T-helper 2 cell treated with Interferon-gamma antibody and Interleukin-4, amounts not matched to agents 100 ng/mL and 5 ng/mL, for 36 hours (primary cell): ENCODE measurements around the gene NKX2-1. TPM values are rescaled to one million over a fixed set of nuclear protein-coding genes. Genes with fewer than 3 reads are reported as not detected.
"Not testable (repeated sequence)": the region's sequence is repeated elsewhere in the genome, so short reads cannot be mapped to it uniquely, and the experiment has no call there.

ENCODE experiments used
- intact Hi-C: fragments of 100-400 bp; cut with micrococcal nuclease; formaldehyde crosslinking; loops from one replicate; pipeline ENCODE4 v1.15.1; 2023
- total RNA-seq: library from RNA; stranded (reverse); gene quantifications from 2 replicates; pipeline ENCODE4 v1.2.3, GENCODE V29; 2022

Gene NKX2-1
- not detected in 2 replicates for total RNA-seq

DNA sequence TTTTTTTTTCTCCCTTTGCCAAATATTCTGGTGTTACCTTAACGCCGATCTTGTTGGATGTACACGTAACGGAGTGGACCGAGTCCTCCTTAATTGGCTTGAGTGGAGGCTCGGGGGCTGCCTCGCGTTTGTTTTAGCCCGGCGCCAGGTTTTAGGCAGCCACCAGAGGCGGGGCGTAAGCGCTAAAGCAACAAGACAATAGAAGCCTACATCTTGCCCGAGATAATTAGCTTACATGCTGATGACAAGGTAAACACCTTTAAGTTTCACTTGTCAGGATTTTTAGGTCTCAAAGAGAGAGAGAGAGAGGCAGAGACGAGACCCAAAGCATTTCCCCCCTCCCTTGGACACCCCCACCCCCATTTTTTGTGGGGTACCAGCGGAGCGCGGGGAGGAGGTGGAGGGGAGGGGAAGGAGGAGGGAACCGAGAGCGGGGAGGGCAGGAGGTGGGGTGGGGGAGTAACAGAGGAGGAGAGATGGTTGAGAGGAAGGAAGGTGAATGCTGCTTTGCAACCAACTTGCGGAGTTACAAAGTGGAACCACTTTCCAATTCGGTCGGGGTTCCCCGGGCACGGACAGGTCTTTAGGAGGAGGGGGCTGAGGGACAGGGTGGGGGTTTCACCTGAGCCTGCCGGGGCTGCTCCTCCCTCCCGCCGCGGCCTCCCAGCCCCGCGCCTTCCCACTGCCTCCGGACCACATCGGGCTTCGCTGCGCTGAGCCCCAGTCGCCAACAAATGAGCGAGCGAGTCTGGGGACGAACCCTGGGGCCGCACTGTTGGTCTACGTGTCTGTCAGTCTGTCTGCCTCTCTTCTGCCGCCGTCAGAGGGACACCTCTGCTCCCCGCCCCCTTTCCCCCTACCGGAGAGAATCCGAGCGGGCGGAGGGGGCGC, at the start of gene NKX2-1:
Gene NKX2-1, minus strand, starts transcription at position 802 of the 891 bp plus-strand sequence. Its CDS starts 103 bp downstream, at position 699.
- intact Hi-C loops, result loop anchor here (2.0 to 5.0 kb wide), 4 partner anchors 15 to 1073 kb away; partner anchors contain the start of gene PAX9

DNA sequence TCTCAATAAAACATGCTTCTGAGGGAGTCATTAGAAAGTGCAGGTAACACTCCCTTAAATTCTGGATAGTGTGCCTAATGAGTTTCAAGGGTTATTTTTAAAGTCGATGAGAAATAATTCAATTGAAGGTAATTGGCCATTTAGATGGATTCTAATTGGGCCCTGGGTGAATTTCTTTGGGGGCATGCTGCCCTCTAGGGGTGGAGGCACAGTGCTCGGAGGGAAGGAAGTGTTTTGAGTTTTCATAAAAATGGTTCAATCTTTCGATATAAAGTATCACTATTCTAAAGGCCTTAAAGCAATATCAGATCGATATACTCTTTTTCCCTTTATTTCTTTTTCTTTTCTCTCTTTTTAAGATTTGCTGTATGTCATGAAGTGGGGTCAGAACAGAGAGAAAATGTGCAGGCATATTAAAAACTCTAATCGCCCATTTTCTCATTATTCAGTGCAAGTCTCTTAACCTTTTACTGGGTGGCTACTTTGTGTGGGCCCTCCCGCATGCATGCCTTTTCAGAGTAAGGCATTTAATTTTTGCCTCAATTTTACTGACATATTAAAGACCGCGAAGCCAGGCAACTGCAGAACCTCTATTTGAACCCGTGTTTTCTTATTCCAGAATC, 36.9 kb upstream of the NKX2-1 start:
- intact Hi-C loops, result loop anchor here (5.0 kb wide), 1 partner anchor 485 kb away; no protein-coding TSS in a partner anchor

DNA sequence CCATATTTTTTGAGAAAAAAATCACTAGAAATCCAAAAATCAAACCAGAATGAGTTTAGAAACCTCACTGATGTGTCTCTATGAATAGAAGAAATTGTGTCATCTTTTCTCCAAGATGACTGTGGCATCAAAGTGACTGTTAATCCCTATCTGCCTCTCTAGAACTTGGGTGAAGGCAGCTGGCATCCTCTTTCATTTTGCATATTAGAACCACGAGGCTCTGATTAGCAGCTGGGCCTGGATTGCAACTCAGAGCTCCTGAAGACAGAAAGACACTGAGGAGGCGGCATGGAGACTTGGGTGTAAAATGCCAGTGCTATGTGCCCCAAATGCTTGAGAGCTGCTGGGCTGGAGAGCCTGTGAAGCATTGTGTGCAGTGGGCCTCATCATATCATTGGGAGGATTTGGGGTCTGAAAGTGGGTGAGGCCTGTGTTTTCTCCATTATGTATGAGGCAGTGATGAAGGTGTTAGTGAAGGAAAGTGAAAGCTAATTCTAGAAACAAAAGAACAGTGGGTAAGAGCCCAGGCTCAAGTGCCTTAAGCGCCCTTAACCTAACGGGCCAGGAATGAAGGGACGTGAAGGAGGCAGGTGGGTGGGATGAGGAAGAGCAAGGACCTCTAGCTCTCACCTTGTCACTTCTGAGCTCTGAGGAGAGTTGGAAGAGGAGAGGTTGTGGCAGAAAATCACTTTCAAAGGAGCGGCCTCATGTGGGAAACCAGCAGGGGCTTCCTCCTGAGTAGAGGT, 36.1 kb upstream of the NKX2-1 start:
- intact Hi-C loops, result loop anchor here (2.0 to 5.0 kb wide), 2 partner anchors 387 to 484 kb away; no protein-coding TSS in a partner anchor

DNA sequence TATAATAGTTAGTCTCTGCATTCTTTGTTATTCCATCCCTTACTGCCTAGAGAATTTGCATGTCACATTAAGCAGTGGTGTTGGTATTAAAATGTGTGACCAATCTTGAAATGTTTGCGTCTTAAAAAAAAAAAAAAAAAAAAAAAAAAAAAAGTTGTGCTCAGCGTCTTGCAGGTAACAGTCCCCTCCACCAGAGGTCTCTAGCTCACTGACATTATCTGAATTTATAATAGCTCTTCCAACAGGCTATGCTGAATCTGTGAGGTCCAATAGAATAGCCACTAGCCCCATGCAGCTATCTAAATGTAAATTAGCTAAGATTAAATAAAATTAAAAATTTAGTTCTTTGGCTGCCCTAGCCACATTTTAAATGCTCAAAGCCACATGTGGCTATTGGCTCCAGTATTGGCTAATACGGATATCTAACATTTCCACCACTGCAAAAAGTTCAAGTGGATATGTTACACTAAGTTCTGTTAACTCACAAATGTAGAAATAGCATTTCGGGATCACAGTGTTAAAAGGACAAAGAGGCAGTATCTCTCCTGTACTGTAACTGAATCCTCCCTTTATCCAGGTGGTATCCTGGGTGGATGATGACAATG, 33.7 kb upstream of the NKX2-1 start:
- intact Hi-C loops, result loop anchor here (2.0 kb wide), 2 partner anchors 51 to 389 kb away; no protein-coding TSS in a partner anchor

DNA sequence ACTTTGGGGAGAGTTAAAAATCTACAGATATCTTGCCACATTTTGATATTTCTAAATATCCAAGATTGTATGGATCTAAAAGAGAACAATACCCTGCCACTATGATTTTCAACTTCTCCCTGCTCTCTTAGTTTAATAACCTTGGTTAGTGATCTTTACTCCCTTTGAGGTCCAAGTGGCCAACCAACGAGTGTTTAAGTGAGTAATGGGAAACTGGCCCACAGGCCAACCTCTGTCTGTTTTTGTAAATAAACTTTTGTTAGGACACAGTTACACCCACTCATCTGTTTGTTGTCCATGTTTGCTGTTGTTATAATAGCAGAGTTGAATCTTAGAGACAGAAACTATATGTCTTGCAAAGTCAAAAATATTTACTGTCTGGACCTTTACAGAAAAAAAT, 30.9 kb upstream of the NKX2-1 start:
- intact Hi-C loops, result no loop called here

DNA sequence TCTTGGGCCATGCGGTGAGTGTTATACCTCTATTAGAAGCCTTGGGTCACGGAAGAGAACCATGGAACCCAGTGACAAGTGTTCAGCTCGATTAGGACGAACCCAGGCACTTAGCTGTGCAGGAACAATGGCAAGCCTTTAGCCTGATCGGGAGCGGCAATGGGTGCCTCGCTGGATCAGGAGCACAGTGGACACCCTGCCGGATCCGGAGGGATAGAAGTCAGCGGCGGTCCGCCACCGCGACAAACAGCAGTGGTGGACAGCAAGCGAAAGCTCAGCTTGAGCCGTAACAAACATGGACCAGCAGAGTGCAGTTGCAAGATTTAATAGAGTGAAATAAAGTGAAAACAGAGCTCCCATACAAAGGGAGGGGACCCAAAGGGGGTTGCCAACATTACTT, 24.2 kb upstream of the NKX2-1 start:
- intact Hi-C loops, result not testable (repeated sequence)

DNA sequence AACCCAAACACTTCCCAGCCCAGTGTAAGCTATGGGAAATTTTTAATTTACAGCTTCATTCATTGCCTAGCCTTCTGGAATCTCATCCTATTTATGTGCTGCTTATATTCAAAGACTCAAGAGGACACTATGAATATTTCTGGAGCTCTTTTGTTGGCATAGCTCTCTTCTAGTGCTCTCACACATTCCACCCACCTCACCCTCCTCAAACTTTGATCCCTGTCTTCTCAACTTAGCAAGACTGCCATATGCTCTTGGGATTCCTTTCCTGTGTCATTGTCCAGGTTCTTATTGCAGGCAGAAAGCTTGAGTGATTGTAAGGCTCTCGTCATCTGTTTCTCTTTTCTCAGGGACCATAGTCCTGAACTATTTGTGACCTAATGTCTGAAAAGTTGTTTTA, 18.0 kb upstream of the NKX2-1 start:
- intact Hi-C loops, result no loop called here

DNA sequence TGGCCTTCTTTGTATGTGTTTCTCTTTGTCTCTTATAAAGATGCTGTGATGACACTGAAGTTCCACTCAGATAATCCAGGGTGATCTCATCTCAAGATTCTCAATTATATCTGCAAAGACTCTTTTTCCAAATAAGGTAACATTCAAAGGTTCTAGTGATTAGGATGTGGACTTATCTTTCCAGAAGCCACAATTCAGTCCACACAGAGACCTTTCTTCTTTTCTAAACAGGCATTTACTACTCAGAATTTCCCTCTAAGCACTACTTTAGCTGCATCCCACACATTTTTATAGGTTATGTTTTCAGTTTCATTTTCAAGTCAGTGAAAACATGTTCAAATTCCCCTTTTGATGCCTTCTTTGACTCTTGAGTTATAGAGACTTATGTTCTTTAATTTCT, 9.0 kb upstream of the NKX2-1 start:
- intact Hi-C loops, result no loop called here

DNA sequence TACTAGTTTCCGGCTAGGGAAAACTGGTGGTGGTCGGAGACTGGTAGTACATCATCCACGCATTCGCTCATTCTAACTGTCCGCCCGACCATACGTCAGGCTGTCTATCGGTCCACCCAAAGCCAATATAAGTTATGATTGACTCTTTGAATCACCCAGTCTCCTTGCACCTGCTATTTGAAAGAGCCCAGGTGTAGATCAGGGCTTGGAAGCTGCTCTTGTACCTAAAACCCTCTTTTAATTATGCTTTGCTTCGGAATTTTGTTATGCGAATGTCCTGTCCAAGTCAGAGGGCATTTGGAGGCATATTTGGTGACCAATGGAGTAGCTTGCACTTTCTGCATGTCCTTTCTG, 5.7 kb upstream of the NKX2-1 start:
- intact Hi-C loops, result no loop called here

DNA sequence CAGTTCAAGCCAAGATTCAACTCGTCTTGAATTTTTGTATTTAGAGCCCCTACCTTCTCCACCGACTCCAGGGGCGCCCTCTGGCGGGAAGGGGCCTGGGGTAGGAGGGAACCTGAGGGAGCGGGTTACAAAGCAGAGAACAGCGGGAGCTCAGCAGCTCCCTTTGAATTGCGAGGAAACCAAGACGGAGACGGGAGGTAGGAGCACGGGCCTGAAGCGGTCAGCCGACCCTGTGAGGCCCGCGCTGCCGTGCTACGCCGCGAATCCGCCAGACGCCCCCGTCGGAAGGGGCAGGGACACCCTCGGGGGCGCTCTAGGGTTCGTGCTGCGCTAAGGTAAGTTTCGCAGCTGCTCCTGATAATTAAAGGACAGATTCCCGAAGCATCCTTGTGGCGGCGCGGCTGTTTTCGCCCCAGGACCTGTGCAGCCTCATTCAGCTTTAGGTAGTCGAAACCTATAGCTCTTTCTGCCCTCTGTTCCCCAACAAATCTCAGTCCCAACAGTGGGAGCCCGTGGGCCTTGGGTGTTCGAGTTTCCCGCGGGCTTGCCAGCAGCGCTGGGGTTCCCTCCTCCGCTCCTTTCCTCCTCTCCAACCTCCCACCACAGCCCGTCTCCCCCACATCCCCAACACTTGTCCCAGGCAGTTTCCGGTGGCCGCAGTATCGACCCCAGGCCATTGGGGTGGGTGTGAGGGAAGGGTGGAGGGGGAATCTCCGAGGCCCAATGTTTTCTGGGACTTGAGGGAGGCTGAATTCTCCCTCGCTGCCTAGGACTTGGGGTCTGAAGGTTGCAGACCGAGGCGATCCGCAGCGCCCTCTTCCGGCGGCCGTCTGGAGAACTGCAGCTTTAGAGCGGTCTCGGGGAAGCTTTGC, 5.1 kb upstream of the NKX2-1 start:
- intact Hi-C loops, result loop anchor here (5.0 kb wide), 1 partner anchor 1067 kb away; no protein-coding TSS in a partner anchor

DNA sequence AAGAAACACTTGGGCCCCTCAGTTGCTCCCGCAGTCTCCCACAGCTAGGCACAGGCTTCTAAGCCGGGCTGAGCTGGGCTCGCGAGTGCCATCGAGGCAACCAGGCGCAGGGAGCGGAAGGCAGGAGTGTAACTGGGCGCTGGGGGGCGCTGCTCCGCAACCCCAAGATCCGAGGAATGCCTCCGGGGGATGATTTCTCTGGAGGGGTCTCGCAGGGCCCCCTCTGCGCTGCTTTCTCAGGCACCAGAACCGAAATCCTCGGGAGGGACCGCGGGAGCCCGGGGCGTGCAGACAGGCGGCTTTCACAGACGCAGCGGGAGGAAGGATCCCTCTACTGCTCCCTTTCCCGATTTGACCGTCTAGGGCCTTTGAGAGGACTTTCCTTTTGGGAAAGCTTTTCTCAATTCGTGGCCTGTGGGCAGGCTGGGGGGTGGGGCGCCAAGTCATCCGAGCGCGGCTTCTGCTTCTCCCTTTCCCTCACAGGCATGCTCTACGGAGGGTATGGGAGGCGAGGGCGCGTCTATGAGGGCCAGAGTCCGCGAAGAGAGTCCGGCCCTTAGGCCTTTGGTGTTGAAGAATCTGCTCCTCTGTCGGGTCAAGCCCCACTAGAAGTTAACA, 4.3 kb upstream of the NKX2-1 start:
- intact Hi-C loops, result loop anchor here (5.0 kb wide), 1 partner anchor 1068 kb away; no protein-coding TSS in a partner anchor

DNA sequence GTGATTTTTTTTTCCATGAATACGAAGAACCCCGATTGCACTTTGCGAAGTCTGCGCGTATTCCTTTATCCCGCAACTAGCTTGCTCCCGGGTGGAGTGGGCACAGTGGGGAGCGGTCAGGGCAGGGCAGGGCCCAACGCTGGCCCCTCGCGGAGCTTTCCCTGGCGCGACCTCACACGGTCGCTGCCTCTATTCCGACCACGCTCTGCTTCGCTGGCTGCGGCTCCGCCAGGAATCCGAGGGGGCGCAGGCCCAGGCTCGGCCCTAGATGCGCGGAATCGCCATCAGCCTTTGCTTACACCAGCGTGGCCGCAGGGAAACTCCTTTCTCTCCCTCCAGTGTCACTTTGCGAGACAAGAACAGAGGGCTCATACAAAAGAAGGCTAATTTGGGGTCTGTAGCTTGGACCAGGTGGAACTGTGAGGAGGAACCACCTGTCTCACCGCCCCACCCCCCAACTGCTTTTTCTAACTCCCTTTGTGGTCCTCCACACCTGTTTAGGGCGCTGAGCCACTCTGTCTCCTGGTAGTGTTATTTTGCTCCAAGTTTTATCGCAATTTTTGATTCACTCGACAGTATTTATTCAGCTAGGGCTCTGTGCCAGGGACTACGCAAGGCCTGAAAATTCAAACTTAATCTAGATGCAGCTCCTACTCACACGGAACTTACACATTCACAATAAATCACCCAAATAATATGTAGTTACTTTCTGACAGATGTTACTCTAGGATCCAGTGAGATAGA, 3.1 kb upstream of the NKX2-1 start:
- intact Hi-C loops, result loop anchor here (5.0 kb wide), 1 partner anchor 1069 kb away; no protein-coding TSS in a partner anchor

DNA sequence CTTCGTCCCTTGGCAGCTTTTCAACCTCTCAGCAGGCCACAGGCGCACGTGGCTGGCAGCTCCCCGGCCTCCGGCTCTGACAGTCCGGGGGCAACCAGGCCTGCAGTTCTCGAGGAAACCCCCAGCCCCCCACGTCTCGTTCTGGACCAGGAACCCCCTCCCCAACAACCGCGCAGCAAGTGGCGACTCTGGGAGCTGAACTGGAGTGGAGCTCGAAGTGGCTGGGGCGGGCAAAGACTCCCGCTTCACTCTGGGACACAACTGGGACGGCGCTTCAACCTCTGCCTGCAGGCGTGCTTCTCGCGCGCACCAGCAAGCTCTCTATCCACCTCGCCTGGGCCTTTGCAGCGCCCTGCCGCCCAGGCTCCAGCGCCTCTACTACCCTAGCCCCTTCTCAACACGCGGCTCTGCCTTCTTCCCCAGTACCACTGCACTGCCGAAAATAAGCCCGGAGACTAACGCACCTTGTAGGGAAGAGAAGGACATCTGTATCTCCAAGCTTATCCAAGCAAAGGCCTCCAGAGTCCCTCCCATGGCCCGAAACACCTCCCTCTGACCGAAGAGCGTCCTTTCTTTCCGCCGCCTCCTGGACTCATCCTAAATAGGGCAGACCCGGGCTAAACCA, 2.4 kb upstream of the NKX2-1 start:
- intact Hi-C loops, result loop anchor here (5.0 kb wide), 1 partner anchor 1070 kb away; no protein-coding TSS in a partner anchor

DNA sequence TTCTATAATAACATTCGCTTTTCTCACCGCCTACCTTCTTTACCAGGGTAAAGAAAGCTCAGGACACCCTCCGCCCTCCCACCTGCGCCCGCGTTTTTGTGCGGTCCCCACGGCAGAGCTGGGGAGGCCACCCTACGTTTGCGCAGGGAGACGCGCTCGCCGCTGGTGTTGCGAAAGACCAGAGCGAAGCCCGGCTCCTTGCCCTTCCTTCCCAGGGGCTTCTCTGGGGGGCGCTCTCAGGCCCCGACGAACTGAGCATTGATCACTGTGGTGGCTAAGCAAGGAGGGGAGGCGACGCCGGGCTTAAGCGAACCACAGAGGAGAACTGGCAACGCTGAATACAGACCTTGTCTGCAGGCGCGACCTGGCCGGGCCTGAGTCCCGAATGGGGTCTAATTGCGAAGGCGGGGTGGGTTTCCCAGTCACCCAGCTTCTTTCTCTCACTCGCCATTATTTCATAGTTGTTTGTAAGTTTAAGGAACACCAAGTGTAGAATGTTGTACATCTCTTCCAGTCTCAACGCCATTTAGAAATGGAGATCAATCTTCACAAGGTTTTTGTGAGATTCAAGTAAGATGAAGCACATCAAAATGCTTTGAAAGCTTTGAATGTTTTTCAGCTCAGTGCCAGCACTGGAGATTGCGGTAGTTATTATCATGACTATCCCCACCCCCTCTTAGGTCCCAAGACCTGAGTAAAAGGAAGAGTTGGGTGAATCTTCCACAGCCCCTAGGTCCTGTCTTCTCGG, 1.7 kb upstream of the NKX2-1 start:
- intact Hi-C loops, result loop anchor here (2.0 to 5.0 kb wide), 2 partner anchors 59 to 1071 kb away; no protein-coding TSS in a partner anchor

DNA sequence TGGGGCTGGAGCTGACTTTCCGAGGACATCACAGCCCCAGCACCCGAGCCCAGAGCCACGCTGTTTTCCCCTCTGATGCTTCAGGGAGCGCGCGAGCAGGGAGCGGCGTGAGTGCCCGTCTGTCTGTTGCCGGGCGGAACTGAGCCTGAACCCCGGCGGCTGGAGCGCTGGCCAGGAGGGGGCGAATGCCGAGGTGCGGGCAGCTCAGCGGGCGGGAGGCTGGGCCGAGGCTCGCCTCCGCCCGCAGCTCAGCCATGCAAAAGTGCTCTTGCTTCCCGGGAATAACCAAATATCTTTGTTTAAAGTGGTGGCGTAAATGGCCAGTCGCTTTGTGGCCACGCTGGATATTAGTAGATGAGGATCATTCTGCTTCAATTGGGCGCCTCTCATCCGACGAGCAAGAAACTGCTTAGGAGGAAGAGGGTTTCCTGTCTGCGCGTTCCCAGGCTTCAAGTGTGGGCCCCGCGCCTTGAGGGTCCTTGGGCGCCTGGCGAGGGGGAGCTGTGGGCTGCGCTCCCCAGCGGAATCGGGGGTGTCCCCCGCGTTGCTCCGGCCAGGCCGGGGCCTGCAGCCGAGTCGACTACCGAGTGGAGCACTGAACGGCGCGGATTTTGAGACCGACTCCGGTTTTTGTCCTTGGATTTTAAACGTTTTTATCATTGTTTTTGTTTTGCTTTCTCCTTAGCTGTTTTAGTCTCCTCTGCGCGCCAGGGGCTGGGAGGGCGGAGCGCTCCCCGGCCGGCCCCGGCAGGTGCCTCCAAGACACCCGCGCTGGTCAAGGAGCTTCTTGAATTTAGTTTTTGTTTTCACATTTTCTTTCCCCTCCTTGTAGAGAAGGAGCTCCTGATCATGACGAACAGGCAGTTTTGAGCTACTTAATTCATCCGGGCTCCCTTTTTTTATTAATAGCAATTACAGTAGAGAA, 831 bp upstream of the NKX2-1 start:
- intact Hi-C loops, result loop anchor here (2.0 to 5.0 kb wide), 2 partner anchors 60 to 1071 kb away; no protein-coding TSS in a partner anchor
